Activated B cell treated with CpG ODN at 0.5 μM for 24 hours (primary cell): ENCODE measurements around the gene CUX1. TPM values are rescaled to one million over a fixed set of nuclear protein-coding genes. Genes with fewer than 3 reads are reported as not detected.

Experiments
- ATAC-seq: fragments of 200-7000 bp; cut with Tn5 transposase; one replicate; pipeline ENCODE4 v1.10.0; 2021; ENCODE audit warnings: low read depth, mild to moderate bottlenecking, moderate library complexity
- CTCF ChIA-PET: fragments of 350-600 bp; sonication (Branson Sonifier 250); formaldehyde crosslinking; loops from one replicate; lab custom pipeline; 2021; ENCODE audit warnings: antibody characterized with exemption; lab: Charles Lee
- POLR2A ChIA-PET: fragments of 350-600 bp; sonication (Branson Sonifier 250); formaldehyde crosslinking; loops from one replicate; lab custom pipeline; 2021; ENCODE audit warnings: antibody characterized with exemption; lab: Charles Lee
- DNase-seq: peaks from one replicate; pipeline ENCODE4 v3.0.0; 2022
- H3K27ac Mint-ChIP-seq: one replicate; pipeline ENCODE4 v1.8.0; 2020; ENCODE audit warnings: mixed read lengths
- H3K27me3 Mint-ChIP-seq: one replicate; pipeline ENCODE4 v1.8.0; 2021; ENCODE audit warnings: mixed read lengths
- H3K36me3 Mint-ChIP-seq: one replicate; pipeline ENCODE4 v1.8.0; 2021; ENCODE audit warnings: low read depth, mixed read lengths
- H3K4me1 Mint-ChIP-seq: one replicate; pipeline ENCODE4 v1.8.0; 2021; ENCODE audit warnings: mixed read lengths
- H3K4me3 Mint-ChIP-seq: one replicate; pipeline ENCODE4 v1.8.0; 2020; ENCODE audit warnings: mild to moderate bottlenecking, mixed read lengths
- H3K9me3 Mint-ChIP-seq: one replicate; pipeline ENCODE4 v1.8.0; 2020; ENCODE audit warnings: mixed read lengths
- CTCF ChIP-seq: fragments of 200-600 bp; IDR thresholded peaks from one replicate; pipeline ENCODE4 v1.8.0; 2022; ENCODE audit warnings: antibody characterized with exemption, mild to moderate bottlenecking
- intact Hi-C: fragments of 100-400 bp; cut with micrococcal nuclease; formaldehyde crosslinking; loops from one replicate; pipeline ENCODE4 v1.15.1; 2024
- total RNA-seq: library from RNA; stranded (reverse); gene quantifications from 2 replicates; pipeline ENCODE4 v1.2.3, GENCODE V29; 2022

Gene CUX1
- total RNA-seq, 1 donor from 2014 or later: 61.7 TPM

DNA sequence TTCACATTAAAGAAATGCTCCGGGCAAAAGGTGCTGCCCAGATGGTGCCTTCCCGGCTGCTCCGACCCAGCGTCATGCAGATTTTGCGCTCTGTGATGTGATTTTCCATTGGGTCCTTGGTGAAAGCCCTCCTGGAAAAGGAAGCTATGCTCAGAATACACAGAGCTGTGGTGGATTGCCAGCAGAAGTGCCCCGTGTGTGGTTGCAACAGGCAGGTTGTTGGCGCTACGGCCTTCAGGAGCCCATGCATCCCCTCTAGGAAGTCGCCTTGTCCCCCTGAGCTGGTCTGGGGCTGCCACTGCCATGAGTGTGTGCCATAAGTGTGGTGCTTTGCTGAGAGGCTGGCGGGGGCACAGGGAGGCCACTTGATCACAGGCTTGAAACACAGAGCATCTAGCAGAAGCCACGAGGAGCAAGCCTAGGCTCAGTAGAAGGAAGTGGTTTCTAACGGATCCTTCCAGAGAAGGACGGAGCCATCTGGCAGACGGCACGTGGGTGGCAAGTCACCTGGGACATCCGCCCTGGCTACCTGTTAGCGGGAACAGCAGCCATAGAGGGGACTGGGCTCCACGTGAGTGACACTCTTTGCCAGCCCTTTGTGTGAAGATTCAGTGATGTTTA is 210.9 kb downstream of the CUX1 start:
- H3K27me3 Mint-ChIP-seq: no peaks in the 10 kb centered on the region
- H3K4me3 Mint-ChIP-seq: no peak overlapping the region
- ATAC-seq (no peak), DNase-seq (no peak)
- POLR2A ChIA-PET: no interaction called here
- peaks cover 14% of the 10 kb centered on the region for H3K36me3 Mint-ChIP-seq
- TF ChIP-seq CTCF: no peak
- no peak overlapping the region for H3K27ac Mint-ChIP-seq
- intact Hi-C loops: no loop called here
- CTCF ChIA-PET: no interaction called here
- no peaks in the 10 kb centered on the region for H3K9me3 Mint-ChIP-seq
- H3K4me1 Mint-ChIP-seq: peaks cover 21% of the 10 kb centered on the region

- POLR2A ChIA-PET: no interaction called here
- Mint-ChIP-seq H3K27me3 (no peaks in the 10 kb centered on the region), H3K9me3 (no peaks in the 10 kb centered on the region), H3K27ac (no peak overlapping the region), H3K4me3 (no peak overlapping the region), H3K36me3 (peaks cover 14% of the 10 kb centered on the region), H3K4me1 (peaks cover 21% of the 10 kb centered on the region)
- intact Hi-C loops: no loop called here
- CTCF ChIA-PET: no interaction called here
- no peak for ATAC-seq
- DNase-seq: no peak
- no peak for TF ChIP-seq CTCF
Measured at GRCh38 chr7:102029616-102030015, 212.2 kb downstream of the CUX1 start.

GRCh38 chr7:102030696-102031095 is 213.3 kb downstream of the CUX1 start:
- Mint-ChIP-seq H3K36me3 (peaks cover 14% of the 10 kb centered on the region), H3K27me3 (no peaks in the 10 kb centered on the region), H3K4me3 (no peak overlapping the region), H3K9me3 (no peaks in the 10 kb centered on the region), H3K4me1 (peaks cover 21% of the 10 kb centered on the region), H3K27ac (no peak overlapping the region)
- ATAC-seq (peak; percentile 18), DNase-seq (no peak)
- ChIA-PET POLR2A (interaction anchor here (1.0 kb wide), 1 partner anchor 173 kb away, joined by 3 read pairs; no protein-coding TSS in a partner anchor), CTCF (no interaction called here)
- intact Hi-C loops: no loop called here
- no peak for TF ChIP-seq CTCF

DNA sequence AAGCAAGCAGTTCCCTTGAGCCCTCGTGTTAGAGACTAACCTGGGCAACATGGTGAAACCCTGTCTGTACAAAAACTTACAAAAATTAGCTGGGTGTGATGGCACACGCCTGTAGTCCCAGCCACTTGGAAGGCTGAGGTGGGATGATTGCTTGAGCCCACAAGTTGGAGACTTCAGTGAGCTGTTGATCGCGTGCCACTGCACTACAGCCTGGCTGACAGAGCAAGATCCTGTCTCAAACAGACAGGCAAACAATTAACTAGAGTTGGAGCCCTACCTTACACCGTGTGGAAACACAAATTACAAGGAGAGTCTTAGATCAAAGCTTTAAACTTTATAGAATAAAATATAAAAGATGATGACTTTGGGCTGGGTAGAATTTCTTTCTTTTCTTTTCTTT is 219.5 kb downstream of the CUX1 start:
- Mint-ChIP-seq H3K4me3 (no peak overlapping the region), H3K4me1 (no peaks in the 10 kb centered on the region), H3K27me3 (no peaks in the 10 kb centered on the region), H3K9me3 (no peaks in the 10 kb centered on the region), H3K36me3 (peaks cover 2% of the 10 kb centered on the region), H3K27ac (no peak overlapping the region)
- DNase-seq (no peak), ATAC-seq (no peak)
- ChIA-PET CTCF (interaction anchor here (0.6 kb wide), 1 partner anchor 12 kb away, joined by 3 read pairs; no protein-coding TSS in a partner anchor), POLR2A (no interaction called here)
- intact Hi-C loops: no loop called here
- TF ChIP-seq CTCF: no peak

DNA sequence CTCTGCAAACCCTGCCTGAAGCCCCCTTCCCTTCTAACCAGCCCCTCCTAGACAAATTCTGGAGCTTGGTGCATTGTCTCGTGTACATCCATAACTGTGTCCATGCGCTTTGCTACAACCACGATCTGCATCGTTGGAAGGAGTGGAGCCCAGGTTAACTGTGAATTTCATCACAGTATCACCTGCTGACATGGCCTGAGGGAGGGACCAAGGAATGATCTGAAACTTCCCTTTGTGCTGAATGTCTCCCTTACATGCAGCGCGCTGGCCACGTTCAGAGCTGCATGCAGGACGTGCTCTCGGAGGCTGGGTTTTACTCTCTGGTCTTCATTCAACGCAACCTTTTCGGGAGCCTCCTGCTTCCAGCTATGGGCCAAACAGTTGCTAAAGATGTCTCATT is 222.3 kb downstream of the CUX1 start:
- DNase-seq: no peak
- Mint-ChIP-seq H3K27me3 (no peaks in the 10 kb centered on the region), H3K4me1 (peaks cover 9% of the 10 kb centered on the region), H3K4me3 (no peak overlapping the region), H3K36me3 (peaks cover 2% of the 10 kb centered on the region), H3K9me3 (no peaks in the 10 kb centered on the region), H3K27ac (no peak overlapping the region)
- CTCF ChIA-PET: no interaction called here
- no peak for ATAC-seq
- POLR2A ChIA-PET: no interaction called here
- no peak for TF ChIP-seq CTCF
- intact Hi-C loops: no loop called here
